Measurements from ENCODE around the gene PLCH1. TPM values are rescaled to one million over a fixed set of nuclear protein-coding genes. Genes with fewer than 3 reads are reported as not detected.

The PLCH1 gene
- total and polyA plus RNA-seq, 9 donors: 0.04 to 6.3 (median 0.79) TPM

- TF ChIP-seq POLR2A (IDR thresholded peaks at IDR 0.05): no peak
- TF ChIP-seq, protein P1, sequence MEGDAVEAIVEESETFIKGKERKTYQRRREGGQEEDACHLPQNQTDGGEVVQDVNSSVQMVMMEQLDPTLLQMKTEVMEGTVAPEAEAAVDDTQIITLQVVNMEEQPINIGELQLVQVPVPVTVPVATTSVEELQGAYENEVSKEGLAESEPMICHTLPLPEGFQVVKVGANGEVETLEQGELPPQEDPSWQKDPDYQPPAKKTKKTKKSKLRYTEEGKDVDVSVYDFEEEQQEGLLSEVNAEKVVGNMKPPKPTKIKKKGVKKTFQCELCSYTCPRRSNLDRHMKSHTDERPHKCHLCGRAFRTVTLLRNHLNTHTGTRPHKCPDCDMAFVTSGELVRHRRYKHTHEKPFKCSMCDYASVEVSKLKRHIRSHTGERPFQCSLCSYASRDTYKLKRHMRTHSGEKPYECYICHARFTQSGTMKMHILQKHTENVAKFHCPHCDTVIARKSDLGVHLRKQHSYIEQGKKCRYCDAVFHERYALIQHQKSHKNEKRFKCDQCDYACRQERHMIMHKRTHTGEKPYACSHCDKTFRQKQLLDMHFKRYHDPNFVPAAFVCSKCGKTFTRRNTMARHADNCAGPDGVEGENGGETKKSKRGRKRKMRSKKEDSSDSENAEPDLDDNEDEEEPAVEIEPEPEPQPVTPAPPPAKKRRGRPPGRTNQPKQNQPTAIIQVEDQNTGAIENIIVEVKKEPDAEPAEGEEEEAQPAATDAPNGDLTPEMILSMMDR (IDR thresholded peaks at IDR 0.05): no peak
- Histone ChIP-seq H3K27ac (no peak overlapping the region), H3K4me3 (no peak overlapping the region), H3K9me3 (no peaks in the 10 kb centered on the region), H3K36me3 (no peaks in the 10 kb centered on the region), H3K27me3 (no peaks in the 10 kb centered on the region), H3K4me1 (ENCODE audit: insufficient read depth) (no peaks in the 10 kb centered on the region)
- whole genome bisulfite sequencing, 3 donors: 25 to 29% (median 27%) methylated on average over 4 of the region's 4 CpGs
- DNase-seq: peak; percentile 47 to 75 (median 68)
- intact Hi-C loops (cut with DNase I): no loop called here
Observed at GRCh38 chr3:155664925-155665695, 79.8 kb downstream of the PLCH1 start.

DNA sequence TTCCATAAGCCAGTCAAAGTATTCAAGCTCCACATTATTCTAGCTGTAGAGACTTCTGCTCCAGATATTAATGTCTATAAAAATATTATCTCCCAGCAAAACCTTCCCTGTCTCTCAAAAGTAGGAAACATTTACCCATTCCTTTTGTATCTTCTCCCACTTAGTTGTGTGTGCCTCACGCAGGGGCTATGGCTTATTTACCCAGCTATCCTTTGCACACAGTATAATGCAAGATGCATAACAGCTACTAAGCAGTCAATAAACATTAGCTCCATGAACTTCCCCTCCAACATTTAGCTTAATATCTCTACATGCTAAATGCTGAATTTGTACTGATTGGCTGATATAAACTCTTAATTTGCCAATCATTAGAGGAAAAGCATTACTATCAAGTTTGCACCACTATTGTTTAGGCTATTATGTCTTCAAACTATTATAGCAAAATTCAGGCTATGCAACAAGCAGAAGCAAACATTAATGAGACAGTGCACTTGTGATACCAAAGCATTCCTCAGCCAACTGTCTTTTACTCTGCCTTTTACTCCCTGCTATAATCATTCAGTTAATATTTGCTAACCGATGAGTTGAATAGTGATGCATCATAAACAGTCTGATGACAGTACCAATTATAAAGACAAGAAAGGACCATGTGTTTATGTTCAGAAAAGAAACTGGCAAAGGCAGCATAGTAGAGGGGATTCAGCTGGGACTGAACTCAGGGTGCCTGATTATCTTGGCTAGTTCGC lies 81.2 kb downstream of the PLCH1 start:
- intact Hi-C loops (cut with DNase I): no loop called here
- H3K27ac ChIP-seq: no peak overlapping the region
- H3K36me3 ChIP-seq: no peaks in the 10 kb centered on the region
- DNase-seq: no peak
- no peaks in the 10 kb centered on the region for H3K27me3 ChIP-seq
- no peak overlapping the region for H3K4me3 ChIP-seq
- no peaks in the 10 kb centered on the region for H3K4me1 ChIP-seq (ENCODE audit: insufficient read depth)
- 46 to 52% (median 48%) methylated on average over 3 of the region's 3 CpGs for WGBS, 3 donors
- TF ChIP-seq, protein P1 (IDR thresholded peaks at IDR 0.05): no peak
- TF ChIP-seq POLR2A (IDR thresholded peaks at IDR 0.05) (no peak), EP300 (IDR thresholded peaks at IDR 0.05) (no peak)
- H3K9me3 ChIP-seq: no peaks in the 10 kb centered on the region

DNA sequence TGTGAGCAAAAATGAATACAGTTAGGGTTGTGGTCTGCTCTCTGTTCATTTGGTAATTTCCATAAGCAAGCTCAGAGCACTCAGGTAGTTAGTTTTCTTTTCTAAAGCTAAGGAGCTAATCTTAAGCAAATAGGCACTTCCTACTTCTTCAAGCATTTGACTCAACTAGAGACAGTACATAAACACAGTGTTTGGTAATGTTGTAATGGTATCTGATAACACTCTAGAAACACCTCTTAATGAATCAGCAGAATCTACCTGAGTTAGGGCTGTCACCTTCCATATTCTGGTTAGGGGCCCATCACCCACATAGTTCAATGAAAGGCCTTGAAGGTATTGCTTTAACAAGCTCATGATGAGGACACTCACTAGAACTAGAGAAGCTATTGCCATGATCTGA lies 83.1 kb downstream of the PLCH1 start:
- H3K4me1 ChIP-seq (ENCODE audit: insufficient read depth): no peaks in the 10 kb centered on the region
- TF ChIP-seq EP300 (IDR thresholded peaks at IDR 0.05): no peak
- TF ChIP-seq, protein P1 (IDR thresholded peaks at IDR 0.05): no peak
- TF ChIP-seq POLR2A (IDR thresholded peaks at IDR 0.05): no peak
- H3K4me3 ChIP-seq: no peak overlapping the region
- intact Hi-C loops (cut with DNase I): no loop called here
- no peak for DNase-seq
- no peak overlapping the region for H3K27ac ChIP-seq
- H3K36me3 ChIP-seq: no peaks in the 10 kb centered on the region
- H3K27me3 ChIP-seq: no peaks in the 10 kb centered on the region
- no peaks in the 10 kb centered on the region for H3K9me3 ChIP-seq

DNA sequence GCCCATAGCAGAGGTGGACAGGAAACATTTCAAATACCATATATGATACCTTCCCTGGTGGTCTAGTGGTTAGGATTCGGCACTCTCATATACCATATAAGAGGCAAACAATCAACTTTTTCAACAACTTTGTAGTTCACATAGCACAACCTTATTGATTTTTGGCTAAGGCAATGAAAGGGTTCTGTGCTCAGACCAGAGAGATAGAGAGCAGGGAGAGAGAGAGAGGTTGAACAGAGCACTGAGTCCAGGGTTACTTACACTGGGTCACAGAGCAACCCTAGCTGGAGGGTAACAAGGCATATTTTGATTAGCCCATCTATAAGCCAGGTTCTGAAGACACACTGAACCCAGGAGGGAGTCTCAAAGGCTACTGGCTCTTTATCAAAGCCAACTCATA lies 83.8 kb downstream of the PLCH1 start:
- 89 to 94% (median 93%) methylated on average over 1 of the region's 1 CpG for WGBS, 3 donors
- Histone ChIP-seq H3K9me3 (no peaks in the 10 kb centered on the region), H3K4me3 (no peak overlapping the region), H3K36me3 (no peaks in the 10 kb centered on the region), H3K27ac (no peak overlapping the region), H3K4me1 (ENCODE audit: insufficient read depth) (no peaks in the 10 kb centered on the region), H3K27me3 (no peaks in the 10 kb centered on the region)
- TF ChIP-seq POLR2A (IDR thresholded peaks at IDR 0.05) (no peak), EP300 (IDR thresholded peaks at IDR 0.05) (no peak)
- TF ChIP-seq, protein P1 (IDR thresholded peaks at IDR 0.05): no peak
- intact Hi-C loops (cut with DNase I): no loop called here
- DNase-seq: no peak

Measured in ovary (tissue), 9 donors.